Duodenal mucosa (tissue), 2 donors: ENCODE data around the gene SEC22A.
"Not testable (repeated sequence)": the region's sequence is repeated elsewhere in the genome, so short reads cannot be mapped to it uniquely, and the experiment has no call there.

Source experiments
- H3K27ac ChIP-seq: one replicate; pipeline ENCODE4 v1.7.0; 2013; ENCODE audit warnings: low read depth, low read length
- H3K27me3 ChIP-seq, 2 donors: one replicate each; pipeline ENCODE4 v1.7.0; 2013; ENCODE audit warnings: low read length in 2 of 2, control low read depth in 1 of 2; ENCODE audit not compliant: insufficient read depth in 2 of 2, control insufficient read depth in 1 of 2
- H3K36me3 ChIP-seq, 2 donors: one replicate each; pipeline ENCODE4 v1.7.0; 2013; ENCODE audit warnings: low read length in 2 of 2, control low read depth in 1 of 2; ENCODE audit not compliant: insufficient read depth in 2 of 2, control insufficient read depth in 1 of 2
- H3K4me1 ChIP-seq, 2 donors: one replicate each; pipeline ENCODE4 v1.7.0; 2013; ENCODE audit warnings: low read length in 2 of 2, control low read depth in 1 of 2; ENCODE audit not compliant: insufficient read depth in 2 of 2, control insufficient read depth in 1 of 2
- H3K4me3 ChIP-seq, 2 donors: one replicate each; pipeline ENCODE4 v1.7.0; 2013; ENCODE audit warnings: low read length in 2 of 2, low read depth in 1 of 2
- H3K9ac ChIP-seq, 2 donors: one replicate each; pipeline ENCODE4 v1.7.0; 2013; ENCODE audit warnings: low read length in 2 of 2, low read depth in 1 of 2
- H3K9me3 ChIP-seq, 2 donors: one replicate each; pipeline ENCODE4 v1.7.0; 2013; ENCODE audit warnings: low read length in 2 of 2, control low read depth in 1 of 2; ENCODE audit not compliant: control insufficient read depth in 1 of 2

Gene SEC22A

DNA sequence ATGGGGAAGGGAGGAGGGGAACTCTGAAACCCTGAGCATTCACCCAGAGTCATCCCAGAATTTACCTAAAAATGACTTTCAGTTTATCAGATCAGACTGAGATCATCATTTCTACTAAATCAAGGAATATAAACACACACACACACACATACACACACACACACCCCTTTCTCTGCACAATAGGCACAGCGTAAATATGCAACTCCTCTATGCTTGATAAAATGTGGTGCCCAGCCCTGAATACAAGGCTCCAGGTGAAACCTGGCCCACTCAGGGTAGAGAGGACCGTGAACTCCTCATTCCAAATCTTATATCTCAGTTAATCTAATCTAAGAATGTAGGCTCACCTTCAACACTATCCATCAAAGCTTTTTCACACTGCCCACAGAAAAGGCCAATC, 31.8 kb upstream of the SEC22A start:
- Histone ChIP-seq H3K36me3 (peaks cover 4 to 9% of the 10 kb centered on the region in 2 donors), H3K4me3 (no peak overlapping the region), H3K4me1 (no peaks in the 10 kb centered on the region), H3K9me3 (no peaks in the 10 kb centered on the region), H3K27ac (no peak overlapping the region), H3K9ac (no peak overlapping the region), H3K27me3 (no peaks in the 10 kb centered on the region)

DNA sequence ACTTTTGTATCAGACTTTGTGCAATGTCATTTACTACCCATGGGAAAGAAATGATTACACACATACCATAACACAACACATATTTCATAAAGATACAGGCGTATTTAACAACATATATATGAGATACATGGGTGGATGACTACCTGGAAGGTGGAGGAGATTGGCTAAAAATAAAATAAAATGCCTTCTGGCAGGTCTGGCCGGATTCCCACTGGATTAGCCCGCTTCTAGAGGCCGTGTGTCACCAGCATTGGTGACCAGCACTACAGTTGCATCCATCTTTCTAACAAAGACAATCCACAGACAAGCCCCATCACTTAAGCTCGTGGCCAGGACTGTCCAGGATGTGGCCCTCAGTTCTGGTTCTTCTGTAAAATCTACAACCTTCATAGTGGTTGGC, 21.0 kb upstream of the SEC22A start:
- H3K27me3 ChIP-seq = no peaks in the 10 kb centered on the region

DNA sequence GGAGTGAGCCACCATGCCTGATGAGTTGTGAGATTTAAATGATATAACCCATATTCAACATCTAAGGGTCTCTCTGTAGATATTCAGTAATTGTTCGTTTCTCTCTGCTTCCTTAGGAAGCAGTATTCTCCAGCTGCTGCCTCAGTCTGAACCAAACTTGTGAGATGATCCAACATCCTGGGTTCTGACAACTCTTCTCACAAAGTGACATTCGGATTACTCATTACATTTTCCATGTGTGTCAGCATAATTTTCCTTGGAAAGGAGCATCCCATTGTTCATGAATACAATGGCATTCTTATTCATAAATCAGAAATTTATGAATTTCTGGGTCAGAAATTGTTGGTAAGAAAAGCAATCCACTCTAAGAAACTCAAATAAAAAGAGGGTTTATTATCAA, 15.0 kb upstream of the SEC22A start:
- Histone ChIP-seq H3K36me3 (no peaks in the 10 kb centered on the region), H3K9ac (no peak overlapping the region), H3K4me3 (no peak overlapping the region), H3K27me3 (no peaks in the 10 kb centered on the region), H3K27ac (no peak overlapping the region), H3K4me1 (no peaks in the 10 kb centered on the region), H3K9me3 (no peaks in the 10 kb centered on the region)

More for the DNA sequence above, 21.0 kb upstream of the SEC22A start:
- Histone ChIP-seq H3K9ac (no peak overlapping the region), H3K27ac (no peak overlapping the region), H3K4me3 (no peak overlapping the region), H3K36me3 (no peaks in the 10 kb centered on the region), H3K4me1 (no peaks in the 10 kb centered on the region), H3K9me3 (no peaks in the 10 kb centered on the region)

DNA sequence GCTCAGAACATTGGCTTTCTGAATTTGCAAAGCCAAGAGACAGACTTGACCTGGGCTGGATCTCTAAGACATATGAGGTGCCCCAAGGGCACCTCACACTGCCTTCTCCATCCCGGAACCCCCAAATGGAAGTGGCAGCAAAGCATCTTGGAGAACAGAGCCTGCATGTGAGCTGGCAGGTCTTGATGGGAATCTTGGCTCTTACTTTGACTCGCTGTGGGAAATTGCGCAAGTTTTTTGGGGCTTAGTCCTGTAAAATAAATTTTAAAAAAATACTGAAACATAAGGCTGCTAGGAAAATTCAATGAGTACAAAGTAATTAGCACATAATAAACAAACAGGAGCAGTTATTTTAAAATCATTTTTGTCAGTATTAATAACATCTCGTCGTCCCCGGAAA, 13.7 kb upstream of the SEC22A start:
- no peaks in the 10 kb centered on the region for H3K9me3 ChIP-seq
- no peak overlapping the region for H3K9ac ChIP-seq
- no peaks in the 10 kb centered on the region for H3K36me3 ChIP-seq
- no peaks in the 10 kb centered on the region for H3K27me3 ChIP-seq
- no peak overlapping the region for H3K4me3 ChIP-seq
- no peak overlapping the region for H3K27ac ChIP-seq
- no peaks in the 10 kb centered on the region for H3K4me1 ChIP-seq

DNA sequence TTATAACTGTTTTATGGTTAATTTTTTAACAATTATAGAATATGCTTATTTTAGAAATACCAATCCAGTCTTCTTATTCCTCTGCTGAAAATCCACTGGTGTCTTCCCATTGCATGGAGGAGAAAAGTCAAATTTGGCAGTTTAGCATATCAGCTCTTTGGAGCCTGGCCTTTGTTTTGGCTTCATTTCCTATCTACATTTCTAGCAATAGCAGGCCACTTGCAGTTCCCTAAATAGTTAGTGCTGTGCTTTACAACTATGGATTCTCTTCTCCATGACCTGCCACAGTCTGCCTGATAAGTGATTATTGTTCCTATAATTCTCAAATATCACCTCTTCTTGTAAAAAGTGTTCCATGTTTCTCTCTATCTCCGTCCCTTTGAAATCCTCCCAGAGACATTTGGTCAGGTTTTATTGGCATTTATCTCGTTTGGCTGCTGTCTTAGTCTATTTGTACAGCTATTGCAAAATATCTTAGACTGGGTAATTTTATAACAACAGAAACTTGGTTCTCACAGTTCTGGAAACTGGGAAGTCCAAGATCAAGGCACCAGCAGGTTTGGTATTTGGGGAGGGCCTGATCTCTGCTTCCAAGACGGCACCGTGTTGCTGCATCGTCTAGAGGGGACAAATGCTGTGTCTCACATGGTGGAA, 8.2 kb upstream of the SEC22A start:
- no peak overlapping the region for H3K4me3 ChIP-seq
- no peak overlapping the region for H3K27ac ChIP-seq
- no peaks in the 10 kb centered on the region for H3K9me3 ChIP-seq
- H3K27me3 ChIP-seq = no peaks in the 10 kb centered on the region
- no peaks in the 10 kb centered on the region for H3K4me1 ChIP-seq
- no peaks in the 10 kb centered on the region for H3K36me3 ChIP-seq
- H3K9ac ChIP-seq = no peak overlapping the region

DNA sequence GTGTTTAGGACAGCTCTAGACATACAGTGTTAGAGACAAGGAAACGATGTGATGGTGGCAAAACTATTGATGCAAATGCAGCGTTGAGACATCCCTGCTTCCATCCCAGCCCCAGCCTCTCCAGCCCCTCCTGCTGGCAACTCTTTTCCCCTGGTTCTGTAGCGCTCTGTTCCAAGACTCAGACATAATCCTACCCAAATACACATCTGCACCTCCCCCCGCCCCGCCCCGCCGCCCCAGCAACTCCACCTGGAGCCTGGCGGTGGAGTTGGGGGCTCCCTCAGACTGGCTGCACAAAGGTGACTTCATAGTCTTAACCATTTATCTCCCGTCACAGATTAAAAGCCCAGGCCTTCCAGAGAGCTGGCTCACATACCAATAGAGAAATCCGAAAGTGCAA, 7.2 kb upstream of the SEC22A start:
- H3K4me3 ChIP-seq = no peak overlapping the region
- no peaks in the 10 kb centered on the region for H3K4me1 ChIP-seq
- no peaks in the 10 kb centered on the region for H3K36me3 ChIP-seq
- H3K9me3 ChIP-seq = no peaks in the 10 kb centered on the region
- no peak overlapping the region for H3K27ac ChIP-seq
- no peak overlapping the region for H3K9ac ChIP-seq
- H3K27me3 ChIP-seq = no peaks in the 10 kb centered on the region

DNA sequence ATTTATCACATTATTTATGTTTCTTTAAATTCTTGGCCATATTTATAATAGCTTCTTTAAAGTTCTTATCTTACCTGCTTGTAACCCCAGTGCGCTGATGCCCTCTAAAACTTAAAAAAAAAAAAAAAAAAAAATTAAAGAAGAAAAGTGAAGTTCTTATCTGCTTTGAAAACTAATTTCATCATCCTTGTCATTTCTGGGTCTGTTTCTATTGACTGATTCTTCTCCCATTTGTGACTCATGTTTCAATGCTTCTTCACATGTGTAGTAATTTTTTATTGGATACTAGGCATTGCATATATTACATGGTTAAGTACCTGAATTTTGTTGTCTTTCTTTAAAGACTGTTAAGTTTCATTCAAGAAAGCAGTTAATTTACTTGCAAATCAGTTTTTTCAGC, 3.4 kb upstream of the SEC22A start:
- H3K36me3 ChIP-seq = no peaks in the 10 kb centered on the region
- no peak overlapping the region for H3K27ac ChIP-seq
- H3K9me3 ChIP-seq = no peaks in the 10 kb centered on the region
- no peak overlapping the region for H3K9ac ChIP-seq
- H3K4me3 ChIP-seq = no peak overlapping the region
- peaks cover 11 to 17% of the 10 kb centered on the region in 2 donors for H3K4me1 ChIP-seq
- H3K27me3 ChIP-seq = no peaks in the 10 kb centered on the region

DNA sequence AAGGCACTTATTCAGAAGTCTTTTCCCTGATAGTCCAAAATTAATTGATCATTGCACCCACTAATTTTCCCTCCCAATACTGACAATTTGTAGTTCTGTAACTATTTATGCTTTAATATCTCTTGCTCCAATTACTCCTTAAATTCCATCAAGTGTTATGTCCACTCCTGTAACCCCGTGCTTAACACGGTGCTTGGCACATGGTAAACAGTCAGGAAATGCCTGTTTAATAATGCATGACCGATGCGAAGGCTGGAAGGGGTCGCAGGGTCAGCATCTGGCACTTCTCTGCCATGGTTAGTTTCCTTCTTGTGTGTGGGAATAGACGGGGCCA, 553 bp upstream of the SEC22A start:
- Histone ChIP-seq H3K4me3 (peak overlapping the region; percentile 88 to 100), H3K27me3 (no peaks in the 10 kb centered on the region), H3K27ac (no peak overlapping the region), H3K9ac (peak overlapping the region; percentile 98 to 99), H3K4me1 (peaks cover 11 to 19% of the 10 kb centered on the region in 2 donors), H3K36me3 (no peaks in the 10 kb centered on the region), H3K9me3 (no peaks in the 10 kb centered on the region)

DNA sequence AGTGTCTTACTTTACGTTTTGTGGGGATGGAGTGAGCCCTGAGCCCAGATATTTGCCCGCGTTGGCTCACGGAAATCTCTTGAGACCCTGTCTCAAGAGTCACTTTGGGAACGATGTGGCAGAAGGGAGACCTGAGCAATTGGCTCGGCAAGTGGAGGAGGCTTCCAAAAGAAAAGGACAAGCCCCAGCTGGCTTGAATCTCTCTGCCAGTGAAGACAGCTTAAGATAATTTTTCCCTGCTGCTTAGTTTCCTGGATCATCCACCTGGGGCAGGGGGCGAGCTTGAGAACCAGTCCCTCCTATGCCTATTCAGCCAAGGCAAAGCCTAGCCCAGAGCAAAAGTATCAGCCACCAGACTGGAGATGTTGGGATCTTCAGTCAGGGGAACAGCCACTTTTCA, 708 bp downstream of the SEC22A start:
- no peaks in the 10 kb centered on the region for H3K27me3 ChIP-seq
- no peaks in the 10 kb centered on the region for H3K36me3 ChIP-seq
- H3K9ac ChIP-seq = peak overlapping the region; percentile 98 to 99
- H3K4me1 ChIP-seq = peaks cover 11 to 19% of the 10 kb centered on the region in 2 donors
- no peaks in the 10 kb centered on the region for H3K9me3 ChIP-seq
- peak overlapping the region; percentile 88 to 100 for H3K4me3 ChIP-seq
- H3K27ac ChIP-seq = no peak overlapping the region

DNA sequence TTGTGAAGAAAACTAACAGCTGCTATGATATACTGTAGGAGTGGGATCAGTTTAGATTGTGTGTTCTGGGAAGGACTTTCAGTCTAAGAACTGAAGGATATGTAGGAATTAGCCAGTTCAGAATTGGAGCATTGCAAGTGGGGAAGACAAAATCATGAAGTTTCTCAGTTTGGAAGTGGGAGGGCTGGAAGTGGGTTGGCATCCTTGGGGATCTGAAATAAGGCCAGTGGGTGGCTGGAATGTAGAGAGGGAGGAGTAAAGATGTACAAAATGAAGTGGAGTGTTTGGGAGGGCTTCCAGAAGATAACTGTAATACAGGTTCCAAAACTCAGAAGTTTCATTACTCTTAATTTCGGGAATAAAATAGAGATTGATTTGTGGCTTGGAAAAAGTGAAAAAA, 17.2 kb downstream of the SEC22A start:
- peaks cover 0 to 11% of the 10 kb centered on the region in 2 donors for H3K36me3 ChIP-seq
- no peaks in the 10 kb centered on the region for H3K4me1 ChIP-seq
- H3K9me3 ChIP-seq = no peaks in the 10 kb centered on the region
- H3K9ac ChIP-seq = no peak overlapping the region
- no peaks in the 10 kb centered on the region for H3K27me3 ChIP-seq
- H3K4me3 ChIP-seq = no peak overlapping the region
- H3K27ac ChIP-seq = no peak overlapping the region

DNA sequence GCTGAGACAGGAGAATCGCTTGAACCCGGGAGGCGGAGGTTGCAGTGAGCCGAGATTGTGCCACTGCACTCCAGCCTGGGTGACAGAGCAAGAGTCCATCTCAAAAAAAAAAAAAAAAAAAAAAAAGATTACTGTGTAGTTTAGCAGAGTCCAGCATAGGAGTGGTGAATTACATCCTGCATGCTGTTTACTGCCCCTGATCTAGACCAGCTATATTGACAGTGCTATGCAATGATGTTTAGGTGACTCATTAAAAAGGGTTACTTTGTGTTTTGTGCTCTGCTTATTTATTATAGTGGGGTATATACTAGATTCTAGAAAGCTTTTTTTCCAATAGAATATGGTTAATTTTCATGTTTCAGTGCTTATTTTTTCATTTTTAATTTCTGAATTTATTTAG, 19.6 kb downstream of the SEC22A start:
- H3K27ac ChIP-seq, H3K9me3 ChIP-seq, H3K27me3 ChIP-seq, H3K9ac ChIP-seq, H3K4me1 ChIP-seq, H3K4me3 ChIP-seq: not testable (repeated sequence)
- H3K36me3 ChIP-seq = peaks cover 0 to 17% of the 10 kb centered on the region in 2 donors
